Measurements from ENCODE around the gene SUMF2. TPM values are rescaled to one million over a fixed set of nuclear protein-coding genes. Genes with fewer than 3 reads are reported as not detected.
"Not testable (repeated sequence)": the region's sequence is repeated elsewhere in the genome, so short reads cannot be mapped to it uniquely, and the experiment has no call there.

SUMF2 gene
- total RNA-seq, 1 experiment from 2014 or later, result 173 TPM

DNA sequence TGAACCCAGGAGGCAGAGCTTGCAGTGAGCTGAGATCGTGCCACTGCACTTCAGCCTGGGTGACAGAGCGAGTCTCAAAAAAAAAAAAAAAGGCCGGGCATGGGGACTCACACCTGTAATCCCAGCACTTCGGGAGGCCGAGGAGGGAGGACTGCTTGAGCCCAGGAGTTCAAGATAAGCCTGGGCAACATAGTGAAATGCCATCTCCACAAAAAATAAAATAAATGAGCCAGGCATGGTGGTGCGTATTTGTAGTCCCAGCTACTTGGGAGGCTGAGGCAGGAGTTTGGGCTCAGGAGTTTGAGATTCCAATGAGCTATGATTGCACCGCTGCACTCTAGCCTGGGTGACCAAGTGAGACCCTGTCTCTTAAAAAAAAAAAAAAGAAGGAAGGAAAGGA, 31.5 kb upstream of the SUMF2 start:
- H3K9me3 ChIP-seq (ENCODE audit: control insufficient read depth in 1 of 2, insufficient read depth in 1 of 2, low read depth in 1 of 2, low read length in 2 of 2); H3K4me3 ChIP-seq (replicated peaks in 1 of 2; ENCODE audit: low read depth in 1 of 2, low read length in 2 of 2); POLR2A ChIA-PET; RAD21 ChIA-PET (ENCODE audit: low non-redundant PET in 1 of 2, low total read pairs in 2 of 2, uncharacterized antibody in 2 of 2, unreplicated experiment in 2 of 2); BruUV-seq (replicated peaks); H3K27ac ChIP-seq (ENCODE audit: low read depth, low read length); H3K9ac ChIP-seq (ENCODE audit: low read length); CTCF ChIA-PET; H3K9me2 ChIP-seq (ENCODE audit: insufficient read depth); DNase-seq (ENCODE audit: low read depth, low spot score); H3K79me2 ChIP-seq (ENCODE audit: insufficient read depth, low read length); H4K20me1 ChIP-seq (ENCODE audit: insufficient read depth); ATAC-seq; H3K36me3 ChIP-seq (ENCODE audit: control insufficient read depth in 1 of 2, insufficient read depth in 2 of 2, low read length in 2 of 2); H3K4me2 ChIP-seq (ENCODE audit: low read length); H2AFZ ChIP-seq (ENCODE audit: low read depth, low read length, poor library complexity, severe bottlenecking); H3K27me3 ChIP-seq (ENCODE audit: insufficient read depth, low read length): not testable (repeated sequence)
- intact Hi-C loops (cut with micrococcal nuclease), result loop anchor here (5.0 kb wide), 1 partner anchor 40 kb away; no protein-coding TSS in a partner anchor
- H3K4me1 ChIP-seq (ENCODE audit: control insufficient read depth in 1 of 2, insufficient read depth in 2 of 2, low read length in 2 of 2), result peaks cover 8 to 18% of the 10 kb centered on the region in 2 experiments; a peak in 2 of 4 replicates

DNA sequence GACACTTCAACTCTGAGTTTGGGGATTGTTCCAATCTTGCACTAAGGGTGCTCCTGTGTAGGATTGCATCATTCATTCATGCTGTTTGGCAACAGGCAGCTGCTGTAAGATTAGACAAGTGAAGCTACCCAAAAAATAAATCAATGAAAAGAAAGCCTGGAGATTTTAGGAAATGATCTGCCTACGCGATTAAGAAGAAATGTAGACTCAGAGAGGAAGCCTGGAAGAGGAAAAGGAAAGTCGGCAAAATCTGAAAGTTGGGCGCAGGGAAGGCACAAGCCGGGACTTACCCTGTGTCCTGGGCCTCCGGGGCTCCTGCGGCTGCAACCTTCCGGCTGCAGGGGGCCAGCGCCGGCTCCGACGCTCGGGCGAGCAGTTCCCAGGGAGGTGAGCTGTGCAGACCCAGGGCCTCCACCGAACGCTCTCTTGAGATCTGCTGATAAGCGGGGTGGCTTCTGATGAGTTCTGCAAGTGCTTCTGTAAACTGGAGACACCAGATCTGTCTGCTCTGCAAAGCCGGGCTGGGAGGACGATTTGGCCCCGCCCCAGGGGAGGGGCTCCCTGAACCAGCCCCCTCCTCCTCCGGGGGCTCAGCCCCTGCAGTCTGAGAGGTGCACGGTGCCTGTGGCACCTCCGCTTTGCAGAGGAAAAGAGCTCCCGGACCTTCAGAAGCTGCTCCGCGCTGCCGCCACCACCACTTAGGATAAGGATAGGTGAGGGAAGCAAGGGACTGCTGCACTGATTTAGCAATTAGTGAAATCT, 30.2 kb upstream of the SUMF2 start:
- peak overlapping the region; percentile 97 for H3K4me2 ChIP-seq (ENCODE audit: low read length)
- H3K36me3 ChIP-seq (ENCODE audit: control insufficient read depth in 1 of 2, insufficient read depth in 2 of 2, low read length in 2 of 2), result peaks cover 2 to 4% of the 10 kb centered on the region in 2 experiments; a peak in 3 of 4 replicates
- H3K9me2 ChIP-seq (ENCODE audit: insufficient read depth), result no peaks in the 10 kb centered on the region
- H3K27ac ChIP-seq (ENCODE audit: low read depth, low read length), result peak overlapping the region; percentile 82
- ChIA-PET POLR2A (interaction anchor here (0.6 to 3.0 kb wide), 5 partner anchors 15 to 72 kb away, joined by 3 to 23 read pairs (median 3); partner anchors contain the start of genes CCT6A and PSPH), CTCF (interaction anchor here (1.2 kb wide), 1 partner anchor 17 kb away, joined by 3 read pairs; the partner anchor contains the start of genes CCT6A and PSPH), RAD21 (ENCODE audit: low non-redundant PET in 1 of 2, low total read pairs in 2 of 2, uncharacterized antibody in 2 of 2, unreplicated experiment in 2 of 2) (interaction anchor here in 1 of 2 experiments (0.8 kb wide), 1 partner anchor 15 kb away, joined by 3 read pairs; no protein-coding TSS in a partner anchor)
- ATAC-seq, result peak; percentile 94
- no peaks in the 10 kb centered on the region for H3K9me3 ChIP-seq (ENCODE audit: control insufficient read depth in 1 of 2, insufficient read depth in 1 of 2, low read depth in 1 of 2, low read length in 2 of 2)
- peak; percentile 37 for DNase-seq (ENCODE audit: low read depth, low spot score)
- H2AFZ ChIP-seq (ENCODE audit: low read depth, low read length, poor library complexity, severe bottlenecking), result peak overlapping the region; percentile 44
- H3K79me2 ChIP-seq (ENCODE audit: insufficient read depth, low read length), result no peaks in the 10 kb centered on the region
- H4K20me1 ChIP-seq (ENCODE audit: insufficient read depth), result no peaks in the 10 kb centered on the region
- peak overlapping the region; percentile 62 to 66 for H3K4me3 ChIP-seq (replicated peaks in 1 of 2; ENCODE audit: low read depth in 1 of 2, low read length in 2 of 2)
- intact Hi-C loops (cut with micrococcal nuclease), result loop anchor here (2.0 to 5.0 kb wide), 2 partner anchors 15 to 38 kb away; no protein-coding TSS in a partner anchor
- BruUV-seq (replicated peaks), result no TSS peak
- H3K4me1 ChIP-seq (ENCODE audit: control insufficient read depth in 1 of 2, insufficient read depth in 2 of 2, low read length in 2 of 2), result peaks cover 8 to 18% of the 10 kb centered on the region in 2 experiments; a peak in 2 of 4 replicates
- no peaks in the 10 kb centered on the region for H3K27me3 ChIP-seq (ENCODE audit: insufficient read depth, low read length)
- H3K9ac ChIP-seq (ENCODE audit: low read length), result peak overlapping the region; percentile 54
- TF ChIP-seq CEBPB (IDR thresholded peaks at IDR 0.05; ENCODE audit: low read depth), result peak; percentile 82
- no peak for TF ChIP-seq FOSL1 (IDR thresholded peaks at IDR 0.05; ENCODE audit: low read depth)
- no peak for TF ChIP-seq POLR2A (IDR thresholded peaks at IDR 0.05; ENCODE audit: borderline replicate concordance, extremely low read depth, insufficient read depth, insufficient read length)
- TF ChIP-seq, protein P1, sequence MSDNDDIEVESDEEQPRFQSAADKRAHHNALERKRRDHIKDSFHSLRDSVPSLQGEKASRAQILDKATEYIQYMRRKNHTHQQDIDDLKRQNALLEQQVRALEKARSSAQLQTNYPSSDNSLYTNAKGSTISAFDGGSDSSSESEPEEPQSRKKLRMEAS (IDR thresholded peaks at IDR 0.05), result peak; percentile 42
- TF ChIP-seq CBX3 (IDR thresholded peaks at IDR 0.05; ENCODE audit: low read depth), result no peak
- TF ChIP-seq ZFX (IDR thresholded peaks at IDR 0.05), result no peak
- TF ChIP-seq EZH2 (IDR thresholded peaks at IDR 0.05), result no peak
- no peak for TF ChIP-seq SRF (IDR thresholded peaks at IDR 0.05; ENCODE audit: low read depth)
- no peak for TF ChIP-seq ELF1 (IDR thresholded peaks at IDR 0.05; ENCODE audit: borderline replicate concordance, low read depth)
- TF ChIP-seq ZNF274 (IDR thresholded peaks at IDR 0.05; ENCODE audit: low read depth, low read length), result no peak
- no peak for TF ChIP-seq TCF7L2 (IDR thresholded peaks at IDR 0.05; ENCODE audit: borderline replicate concordance, extremely low read depth, insufficient read depth, insufficient read length)
- no peak for TF ChIP-seq EGR1 (IDR thresholded peaks at IDR 0.05; ENCODE audit: low read depth)
- no peak for TF ChIP-seq JUND (IDR thresholded peaks at IDR 0.05)
- TF ChIP-seq, protein P2, sequence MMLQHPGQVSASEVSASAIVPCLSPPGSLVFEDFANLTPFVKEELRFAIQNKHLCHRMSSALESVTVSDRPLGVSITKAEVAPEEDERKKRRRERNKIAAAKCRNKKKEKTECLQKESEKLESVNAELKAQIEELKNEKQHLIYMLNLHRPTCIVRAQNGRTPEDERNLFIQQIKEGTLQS (IDR thresholded peaks at IDR 0.05), result peak; percentile 58; the same call in 1 of the 2 replicates
- TF ChIP-seq YY1 (IDR thresholded peaks at IDR 0.05; ENCODE audit: extremely low read depth, insufficient replicate concordance, low read depth, low read length), result no peak
- no peak for TF ChIP-seq SP1 (IDR thresholded peaks at IDR 0.05; ENCODE audit: low read depth)
- TF ChIP-seq, protein P3, sequence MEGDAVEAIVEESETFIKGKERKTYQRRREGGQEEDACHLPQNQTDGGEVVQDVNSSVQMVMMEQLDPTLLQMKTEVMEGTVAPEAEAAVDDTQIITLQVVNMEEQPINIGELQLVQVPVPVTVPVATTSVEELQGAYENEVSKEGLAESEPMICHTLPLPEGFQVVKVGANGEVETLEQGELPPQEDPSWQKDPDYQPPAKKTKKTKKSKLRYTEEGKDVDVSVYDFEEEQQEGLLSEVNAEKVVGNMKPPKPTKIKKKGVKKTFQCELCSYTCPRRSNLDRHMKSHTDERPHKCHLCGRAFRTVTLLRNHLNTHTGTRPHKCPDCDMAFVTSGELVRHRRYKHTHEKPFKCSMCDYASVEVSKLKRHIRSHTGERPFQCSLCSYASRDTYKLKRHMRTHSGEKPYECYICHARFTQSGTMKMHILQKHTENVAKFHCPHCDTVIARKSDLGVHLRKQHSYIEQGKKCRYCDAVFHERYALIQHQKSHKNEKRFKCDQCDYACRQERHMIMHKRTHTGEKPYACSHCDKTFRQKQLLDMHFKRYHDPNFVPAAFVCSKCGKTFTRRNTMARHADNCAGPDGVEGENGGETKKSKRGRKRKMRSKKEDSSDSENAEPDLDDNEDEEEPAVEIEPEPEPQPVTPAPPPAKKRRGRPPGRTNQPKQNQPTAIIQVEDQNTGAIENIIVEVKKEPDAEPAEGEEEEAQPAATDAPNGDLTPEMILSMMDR (IDR thresholded peaks at IDR 0.05 in 2 of 3, conservative IDR thresholded peaks at IDR 0.05 in 1 of 3; ENCODE audit: borderline replicate concordance in 1 of 3, insufficient read depth in 1 of 3, low read depth in 2 of 3, low read length in 2 of 3), result peak in 2 of 3 experiments; percentile 38 to 40; a peak in 4 of 6 replicates
- no peak for TF ChIP-seq EZH2phosphoT487 (IDR thresholded peaks at IDR 0.05; ENCODE audit: borderline replicate concordance)
- peak; percentile 84 for TF ChIP-seq POLR2AphosphoS5 (IDR thresholded peaks at IDR 0.05; ENCODE audit: low read depth, low read length)
